NCI-H1092 (cell line): ENCODE measurements around the gene CRAMP1.
"Not testable (repeated sequence)": the region's sequence is repeated elsewhere in the genome, so short reads cannot be mapped to it uniquely, and the experiment has no call there.

Source experiments
- DNase-seq: peaks from one replicate; lab custom pipeline; 2025; lab: John Stamatoyannopoulos, UW

The CRAMP1 gene

GRCh38 chr16:1612320-1613111, at the start of gene CRAMP1:
CRAMP1 (plus strand) TSS chr16:1612360; CDS start chr16:1614640, 2,280 bp downstream.
- DNase-seq, result no peak

DNA sequence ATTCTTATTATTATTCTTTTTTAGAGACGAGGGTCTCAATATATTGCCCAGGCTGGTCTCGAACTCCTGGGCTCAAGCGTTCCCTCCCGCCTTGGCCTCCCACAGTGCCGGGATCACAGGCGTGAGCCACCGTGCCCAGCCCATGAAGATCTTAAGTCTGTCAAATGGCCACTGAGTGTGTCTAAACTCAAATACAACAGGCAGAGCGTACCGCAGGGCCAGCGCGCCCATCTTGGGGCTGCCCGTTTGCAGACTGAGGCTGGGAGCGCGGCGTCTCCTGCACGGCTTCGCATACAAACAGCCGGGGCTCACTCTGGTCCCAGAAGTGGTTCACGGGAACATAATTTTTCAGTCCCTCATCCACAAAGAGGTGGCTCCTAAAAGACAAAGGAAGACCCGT, 48.4 kb upstream of the CRAMP1 start:
- DNase-seq, result no peak

- no peak for DNase-seq
These were observed 47.8 kb upstream of the CRAMP1 start for GRCh38 chr16:1564325-1564724.

DNA sequence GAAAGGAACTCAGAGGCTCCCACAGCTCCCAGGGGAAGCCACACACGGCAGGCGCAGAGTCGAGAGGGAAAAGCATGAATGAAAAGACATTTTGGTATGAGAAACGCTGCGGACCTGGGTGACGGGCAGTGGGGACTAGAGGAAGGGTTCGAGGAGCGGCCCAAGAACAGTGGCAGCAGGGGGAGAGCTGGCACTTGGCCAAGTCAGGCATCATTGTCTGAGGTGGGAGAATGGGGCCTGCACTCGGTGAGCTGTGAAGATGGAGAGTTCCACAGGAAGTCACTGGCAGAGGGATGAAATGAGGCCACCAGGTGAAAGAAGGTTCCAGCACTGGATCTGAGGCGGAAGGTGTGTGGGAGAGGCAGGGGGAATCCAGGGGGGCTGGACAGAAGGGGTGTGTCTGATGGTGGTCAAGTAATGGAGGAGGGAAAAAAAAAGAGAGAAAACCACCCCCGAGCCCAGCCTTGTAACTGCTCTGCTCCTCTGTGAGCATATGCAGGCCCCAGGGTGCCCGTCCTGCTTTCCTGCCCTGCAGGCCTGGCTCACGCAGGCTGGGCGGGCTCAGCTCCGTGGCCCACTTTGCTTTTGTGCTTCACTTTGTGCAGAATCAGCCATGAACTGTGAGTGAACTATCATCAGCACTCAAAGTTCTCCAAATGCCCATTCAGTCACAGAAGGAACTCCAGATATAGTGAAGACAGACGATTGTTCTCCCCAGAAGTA, 46.9 kb upstream of the CRAMP1 start:
- no peak for DNase-seq

DNA sequence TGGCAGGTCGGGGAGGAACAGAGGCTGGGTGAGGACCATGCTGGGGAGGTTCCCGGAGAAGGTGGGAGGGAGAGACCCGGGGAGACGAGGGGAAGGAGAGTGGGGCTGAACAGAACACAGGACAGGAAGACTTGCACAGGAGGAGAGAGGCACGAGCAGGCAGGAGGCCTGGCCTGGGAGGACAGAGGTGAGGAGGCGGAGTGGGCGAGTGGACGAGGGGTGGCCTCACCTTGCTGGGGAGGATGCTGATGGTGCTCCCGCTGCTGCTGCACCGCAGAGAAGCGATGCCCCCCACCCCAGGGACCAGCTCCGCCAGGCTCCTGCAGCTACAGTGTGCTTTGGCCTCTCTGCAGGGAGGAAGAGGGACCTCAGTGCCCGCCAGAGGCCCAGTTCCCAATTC, 44.2 kb upstream of the CRAMP1 start:
- DNase-seq, result no peak

- DNase-seq, result no peak
These were observed 41.0 kb upstream of the CRAMP1 start for GRCh38 chr16:1571012-1571671.

- DNase-seq, result no peak
These were observed 39.5 kb upstream of the CRAMP1 start for GRCh38 chr16:1572673-1573072.

- DNase-seq, result no peak
These were observed 38.9 kb upstream of the CRAMP1 start for GRCh38 chr16:1573301-1573700.

- DNase-seq, result no peak
These were observed 36.6 kb upstream of the CRAMP1 start for GRCh38 chr16:1575578-1575977.

DNA sequence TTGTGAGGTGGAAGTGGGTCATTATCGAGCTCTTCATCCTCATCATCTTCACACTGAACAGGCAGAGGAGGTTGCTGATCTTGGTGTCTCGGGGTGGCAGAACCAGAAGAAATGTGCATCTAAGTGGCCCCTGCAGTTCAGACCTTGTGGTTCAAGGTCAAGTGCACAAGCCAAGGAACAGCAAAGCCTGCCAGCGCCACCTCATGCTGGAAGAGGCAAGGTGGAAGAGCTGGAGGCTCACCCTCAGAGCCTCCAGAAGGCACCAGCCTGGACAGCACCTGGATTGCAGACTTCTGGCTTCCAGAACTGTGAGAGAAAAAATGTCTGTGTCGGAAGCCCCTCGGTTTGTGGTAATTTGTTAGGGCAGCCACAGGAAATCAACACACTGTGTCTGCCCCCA, 32.9 kb upstream of the CRAMP1 start:
- no peak for DNase-seq

- DNase-seq, result no peak
These were observed 31.9 kb upstream of the CRAMP1 start for GRCh38 chr16:1580256-1580655.

DNA sequence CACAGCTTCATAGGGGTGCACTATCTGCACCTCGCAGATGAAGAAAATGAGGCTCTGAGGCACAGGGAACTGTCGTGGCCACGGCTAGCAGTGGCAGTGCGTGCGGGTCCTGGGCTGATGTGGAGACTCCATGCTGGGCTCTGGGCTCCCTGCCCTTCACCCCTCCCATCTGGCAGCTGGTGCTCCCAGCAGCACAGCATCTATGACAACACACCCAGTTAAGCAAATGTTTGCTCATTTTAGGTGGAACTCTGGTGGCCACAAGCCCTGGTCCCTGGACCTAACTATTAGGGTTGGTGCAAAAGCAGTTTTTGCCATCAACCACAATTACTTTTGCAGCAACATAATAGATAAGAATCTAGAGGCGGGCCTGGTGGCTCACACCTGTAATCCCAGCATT, 31.2 kb upstream of the CRAMP1 start:
- DNase-seq, result peak; percentile 82

DNA sequence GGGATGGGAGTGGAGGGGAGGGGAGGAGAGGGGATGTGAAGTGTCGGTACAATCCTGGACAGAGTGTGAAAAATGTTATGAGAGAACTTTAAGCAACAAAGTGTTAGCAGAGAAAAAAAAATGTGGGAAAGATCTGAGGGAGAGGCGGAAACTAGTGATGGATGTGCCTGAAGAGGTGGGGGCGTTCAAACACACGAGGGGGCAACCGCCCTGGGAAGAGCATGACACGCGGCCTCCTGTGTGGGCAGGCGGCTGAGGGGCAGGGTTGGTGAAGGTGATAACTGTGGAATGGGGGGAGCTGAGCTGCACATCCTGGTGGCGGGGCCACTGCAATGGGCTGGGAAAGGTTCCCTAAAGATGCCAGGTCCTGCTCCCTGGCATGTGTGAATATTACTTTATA, 30.4 kb upstream of the CRAMP1 start:
- no peak for DNase-seq

DNA sequence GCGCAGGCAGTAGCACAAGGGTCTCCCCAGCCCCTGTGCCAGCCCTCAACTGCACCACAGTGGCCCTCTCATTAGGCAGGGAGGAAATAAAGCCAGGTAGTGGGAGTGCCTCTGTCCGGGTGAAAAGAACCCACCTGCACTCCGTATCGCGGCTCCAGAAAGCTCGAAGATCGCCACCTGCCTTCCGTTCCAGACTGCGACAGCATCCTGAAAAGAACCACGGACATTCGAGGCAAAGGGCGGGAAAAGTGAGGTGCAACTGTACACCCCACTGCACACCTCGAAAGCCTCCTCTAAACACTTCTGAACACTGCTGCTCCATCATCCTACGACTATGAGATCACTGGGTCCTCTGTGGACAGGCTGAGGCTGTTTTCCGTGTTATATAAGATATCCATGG, 29.0 kb upstream of the CRAMP1 start:
- DNase-seq, result no peak

GRCh38 chr16:1584926-1585484, 27.2 kb upstream of the CRAMP1 start:
- DNase-seq, result no peak

DNA sequence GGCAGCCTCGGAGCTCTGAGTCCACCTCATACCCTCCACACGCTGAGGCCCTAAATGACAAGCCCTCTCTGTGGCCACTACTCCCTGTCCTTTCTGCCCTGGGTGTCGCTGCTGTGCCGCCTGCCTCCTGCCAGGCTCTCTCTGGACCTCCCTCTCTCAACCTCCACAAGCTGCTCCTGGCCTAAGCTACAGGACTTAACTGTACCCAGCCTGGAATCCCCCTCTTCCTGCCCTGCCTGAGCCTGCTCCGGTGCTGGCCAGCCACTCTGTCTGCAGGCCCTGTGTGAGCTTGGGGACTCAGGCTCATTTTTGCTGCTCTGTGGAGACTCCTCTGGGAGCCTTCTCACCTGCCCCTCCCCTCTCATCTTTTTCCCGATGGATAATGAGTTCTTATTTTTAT, 21.8 kb upstream of the CRAMP1 start:
- DNase-seq, result no peak

DNA sequence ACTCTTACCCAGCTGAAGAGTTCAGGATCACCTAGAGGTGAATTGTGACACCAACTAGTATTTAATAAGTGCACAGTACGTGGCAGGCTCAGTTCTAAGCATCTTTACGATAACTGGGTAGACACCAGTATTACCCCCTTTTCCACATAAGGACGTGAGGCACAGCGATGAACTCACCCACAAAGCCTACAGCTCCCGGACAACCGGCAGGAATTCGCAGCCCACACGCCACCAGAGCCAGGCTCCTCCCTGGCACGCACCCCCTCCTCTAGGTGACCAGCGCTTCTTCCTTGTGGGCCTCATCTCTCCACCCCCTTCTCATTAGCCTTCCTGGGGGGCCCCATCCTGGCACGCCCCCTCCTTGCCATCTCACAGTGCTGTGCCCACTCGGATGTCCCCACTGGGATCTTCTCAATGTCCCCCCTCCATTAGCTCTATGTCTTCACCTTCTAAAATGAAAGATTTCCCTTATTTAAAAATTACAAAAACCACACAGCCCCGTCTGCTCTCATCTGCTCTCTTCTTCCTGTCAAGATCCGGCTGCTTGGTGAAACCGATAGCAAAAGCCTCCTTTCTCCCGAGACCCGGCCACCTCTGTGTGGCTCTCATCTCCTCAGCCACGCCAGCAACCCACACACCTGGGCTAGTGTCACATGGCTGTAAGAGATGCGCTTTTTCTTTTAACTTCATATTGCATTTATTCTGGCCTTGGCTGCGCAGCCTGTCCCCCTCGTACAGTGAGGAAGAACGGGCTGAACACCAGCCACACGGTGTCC, 21.0 kb upstream of the CRAMP1 start:
- DNase-seq, result no peak

- DNase-seq, result no peak
These were observed 19.7 kb upstream of the CRAMP1 start for GRCh38 chr16:1592446-1592845.

DNA sequence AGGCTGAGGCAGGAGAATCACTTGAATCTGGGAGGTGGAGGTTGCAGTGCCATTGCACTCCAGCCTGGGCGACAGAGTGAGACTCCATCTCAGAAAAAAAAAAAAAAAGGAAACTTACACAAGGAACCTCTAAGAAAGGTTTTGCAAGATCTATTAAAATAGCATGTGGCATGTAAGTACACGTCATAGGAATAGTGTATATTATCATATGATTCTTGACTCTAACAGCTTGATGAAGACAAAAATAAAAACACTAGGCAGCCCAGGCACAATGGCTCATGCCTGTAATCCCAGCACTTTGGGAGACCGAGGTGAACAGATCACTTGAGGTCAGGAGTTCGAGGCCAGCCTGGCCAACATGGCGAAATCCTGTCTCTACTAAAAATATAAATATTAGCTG, 16.6 kb upstream of the CRAMP1 start:
- not testable (repeated sequence) for DNase-seq

- no peak for DNase-seq
These were observed 15.6 kb upstream of the CRAMP1 start for GRCh38 chr16:1596516-1596915.

- no peak for DNase-seq
These were observed 15.0 kb upstream of the CRAMP1 start for GRCh38 chr16:1597154-1597553.

DNA sequence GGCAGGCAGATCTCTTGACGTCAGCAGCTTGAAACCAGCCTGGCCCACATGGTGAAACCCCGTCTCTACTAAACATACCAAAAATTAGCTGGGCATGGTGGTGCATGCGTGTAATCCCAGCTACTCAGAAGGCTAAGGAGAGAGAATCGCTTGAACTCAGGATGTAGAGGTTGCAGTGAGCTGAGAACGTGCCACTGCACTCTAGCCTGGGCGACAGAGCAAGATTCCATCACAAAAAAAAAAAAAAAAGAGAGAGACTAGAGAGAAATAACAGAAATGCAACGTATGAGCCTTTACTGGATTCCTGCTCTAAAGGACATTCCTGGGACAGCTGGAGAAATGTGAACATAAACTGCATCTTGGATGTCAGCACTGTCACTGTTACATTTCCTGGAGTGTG, 11.1 kb upstream of the CRAMP1 start:
- DNase-seq, result no peak
